T-helper 1 cell (primary cell): ENCODE data around the gene TXNRD1.
"Not testable (repeated sequence)": the region's sequence is repeated elsewhere in the genome, so short reads cannot be mapped to it uniquely, and the experiment has no call there.

ENCODE experiments used
- DNase-seq, 5 donors: peaks; one replicate each; pipeline ENCODE4 v3.0.0-alpha.2; 2012 to 2020

The TXNRD1 gene

GRCh38 chr12:104374071-104374470 lies 158.5 kb downstream of the TXNRD1 start:
- DNase-seq: no peak

- DNase-seq: no peak
Measured at GRCh38 chr12:104374806-104375205, 159.2 kb downstream of the TXNRD1 start.

GRCh38 chr12:104375775-104376174 lies 160.2 kb downstream of the TXNRD1 start:
- DNase-seq: no peak

GRCh38 chr12:104376650-104377513 lies 161.3 kb downstream of the TXNRD1 start:
- DNase-seq: no peak

GRCh38 chr12:104377514-104377812 lies 161.9 kb downstream of the TXNRD1 start:
- no peak for DNase-seq

GRCh38 chr12:104378427-104378826 lies 162.8 kb downstream of the TXNRD1 start:
- DNase-seq: no peak

GRCh38 chr12:104381341-104381730 lies 165.8 kb downstream of the TXNRD1 start:
- DNase-seq: no peak

- peak; percentile 46 to 81 (median 70) for DNase-seq
Measured at GRCh38 chr12:104381731-104382480, 166.3 kb downstream of the TXNRD1 start.

GRCh38 chr12:104384141-104384880 lies 168.7 kb downstream of the TXNRD1 start:
- DNase-seq: no peak

GRCh38 chr12:104385510-104385909 lies 169.9 kb downstream of the TXNRD1 start:
- no peak for DNase-seq

- no peak for DNase-seq
Measured at GRCh38 chr12:104386461-104386860, 170.9 kb downstream of the TXNRD1 start.

- DNase-seq: no peak
Measured at GRCh38 chr12:104387190-104387589, 171.6 kb downstream of the TXNRD1 start.

- DNase-seq: not testable (repeated sequence)
Measured at GRCh38 chr12:104394086-104394485, 178.5 kb downstream of the TXNRD1 start.
